Measurements from ENCODE around the gene STRN.
"Not testable (repeated sequence)": the region's sequence is repeated elsewhere in the genome, so short reads cannot be mapped to it uniquely, and the experiment has no call there.

STRN gene, protein sequence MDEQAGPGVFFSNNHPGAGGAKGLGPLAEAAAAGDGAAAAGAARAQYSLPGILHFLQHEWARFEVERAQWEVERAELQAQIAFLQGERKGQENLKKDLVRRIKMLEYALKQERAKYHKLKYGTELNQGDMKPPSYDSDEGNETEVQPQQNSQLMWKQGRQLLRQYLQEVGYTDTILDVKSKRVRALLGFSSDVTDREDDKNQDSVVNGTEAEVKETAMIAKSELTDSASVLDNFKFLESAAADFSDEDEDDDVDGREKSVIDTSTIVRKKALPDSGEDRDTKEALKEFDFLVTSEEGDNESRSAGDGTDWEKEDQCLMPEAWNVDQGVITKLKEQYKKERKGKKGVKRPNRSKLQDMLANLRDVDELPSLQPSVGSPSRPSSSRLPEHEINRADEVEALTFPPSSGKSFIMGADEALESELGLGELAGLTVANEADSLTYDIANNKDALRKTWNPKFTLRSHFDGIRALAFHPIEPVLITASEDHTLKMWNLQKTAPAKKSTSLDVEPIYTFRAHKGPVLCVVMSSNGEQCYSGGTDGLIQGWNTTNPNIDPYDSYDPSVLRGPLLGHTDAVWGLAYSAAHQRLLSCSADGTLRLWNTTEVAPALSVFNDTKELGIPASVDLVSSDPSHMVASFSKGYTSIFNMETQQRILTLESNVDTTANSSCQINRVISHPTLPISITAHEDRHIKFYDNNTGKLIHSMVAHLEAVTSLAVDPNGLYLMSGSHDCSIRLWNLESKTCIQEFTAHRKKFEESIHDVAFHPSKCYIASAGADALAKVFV

DNA sequence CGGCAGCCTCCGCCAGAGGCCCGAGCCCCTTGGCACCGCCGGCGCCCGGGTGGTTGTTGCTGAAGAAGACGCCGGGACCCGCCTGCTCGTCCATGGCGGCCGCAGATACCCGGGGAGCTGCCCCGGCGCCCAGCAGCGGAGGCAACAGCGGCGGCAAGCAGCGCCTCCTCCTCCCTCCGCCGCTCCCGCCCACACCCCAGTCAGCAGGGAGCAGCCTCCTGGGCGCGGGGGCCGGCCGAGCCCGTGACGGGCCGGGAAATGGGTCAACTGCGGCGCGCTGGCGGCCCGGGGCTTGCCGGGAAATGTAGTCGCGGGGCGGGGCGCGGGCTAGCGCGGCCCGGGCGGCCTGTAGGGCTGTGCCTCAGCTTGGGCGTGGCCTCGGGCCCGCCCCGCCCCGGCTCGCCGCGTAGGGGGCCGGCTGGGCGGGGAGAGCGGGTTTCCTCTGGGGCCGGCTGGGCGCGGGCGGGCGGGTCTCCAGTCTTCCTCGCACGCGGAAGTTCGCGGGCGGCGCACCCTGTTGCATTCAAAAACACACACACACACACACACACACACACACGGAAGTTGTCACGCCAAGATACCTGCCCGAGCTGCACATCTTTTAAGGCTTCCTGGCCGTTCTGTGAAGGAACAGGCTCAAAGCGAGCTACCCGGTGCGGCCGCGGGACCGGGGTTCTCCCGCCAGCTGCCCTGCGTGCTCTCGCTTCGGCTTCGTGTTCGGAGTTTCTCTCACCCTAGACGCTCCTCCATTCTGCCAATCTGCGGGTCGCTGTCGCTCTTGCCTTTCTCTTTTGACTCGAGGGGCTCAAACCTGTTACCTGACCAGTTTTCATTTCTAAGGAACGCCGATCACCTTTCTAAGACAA lies at the start of gene STRN:
Gene STRN, minus strand, starts transcription at position 167 of the 866 bp plus-strand sequence. Its CDS starts 73 bp downstream, at position 94.
- DNase-seq (ENCODE audit: low read depth) = peak; percentile 91

DNA sequence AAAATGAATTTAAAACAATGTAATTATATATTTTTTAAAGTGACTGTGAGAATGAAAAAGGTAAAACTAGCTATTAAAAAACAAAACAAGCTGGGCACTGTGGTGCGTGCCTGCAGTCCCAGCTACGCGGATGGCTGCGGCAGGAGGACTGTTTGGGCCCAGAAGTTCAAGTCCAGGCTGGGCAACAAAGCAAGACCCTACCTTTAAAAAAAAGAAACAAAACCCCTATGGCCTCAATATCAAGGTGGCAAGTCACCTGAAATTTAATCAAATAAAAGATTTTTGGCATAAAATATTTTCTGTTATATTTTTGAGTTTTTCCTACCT lies 46.9 kb upstream of the STRN start:
- no peak for DNase-seq (ENCODE audit: low read depth)

DNA sequence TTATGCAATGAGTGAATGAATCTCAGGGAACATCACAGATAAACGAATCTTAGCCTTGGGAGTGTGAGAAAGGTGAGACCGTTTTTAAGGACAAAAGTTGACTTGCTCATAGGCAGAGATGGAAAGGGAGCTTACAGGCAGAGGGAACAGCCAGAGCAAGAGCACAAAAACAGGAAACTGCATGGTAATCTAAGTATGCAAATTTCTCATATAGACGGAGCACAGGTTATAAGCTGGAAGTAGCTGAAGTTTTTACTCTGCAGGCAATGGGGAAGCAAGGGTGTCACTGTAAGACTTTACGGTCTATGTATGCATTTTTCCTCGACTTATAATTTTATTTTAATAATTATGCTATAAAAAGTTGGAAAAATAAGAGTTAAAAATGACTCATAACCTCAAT lies 44.8 kb upstream of the STRN start:
- no peak for DNase-seq (ENCODE audit: low read depth)

DNA sequence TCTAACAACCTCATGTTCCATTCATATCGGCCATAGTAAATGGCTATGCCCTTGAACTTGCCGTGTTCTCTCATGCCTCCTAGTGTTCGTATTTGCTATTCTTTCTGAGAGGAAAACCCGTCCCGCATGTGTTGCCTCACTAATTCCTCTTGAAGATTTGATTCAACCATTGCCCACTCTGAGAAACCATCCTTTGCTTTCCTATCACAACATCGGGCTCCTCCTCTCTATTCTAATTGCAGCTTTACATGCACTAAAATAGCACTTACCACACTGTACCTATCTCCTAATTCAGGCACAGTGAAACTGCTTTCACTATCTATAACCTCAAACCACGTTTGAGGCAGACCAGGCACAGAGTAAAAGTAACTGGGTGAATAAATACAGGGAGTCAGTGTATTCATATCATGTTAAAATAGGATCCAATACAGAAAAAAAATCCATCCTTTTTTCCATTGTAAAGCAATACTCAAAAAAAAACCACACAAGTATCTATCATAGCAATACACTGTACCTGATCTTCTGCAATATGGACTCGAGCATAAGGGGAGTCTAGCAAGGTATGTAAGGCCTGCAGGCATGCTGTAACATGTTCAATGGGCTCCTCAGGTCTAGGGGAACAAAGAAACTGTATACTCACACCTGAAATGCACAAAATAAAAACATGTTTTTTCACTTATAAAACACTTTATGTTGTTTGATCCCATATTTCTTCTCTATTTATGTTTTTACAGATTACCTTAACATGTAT lies 39.0 kb upstream of the STRN start:
- DNase-seq (ENCODE audit: low read depth) = peak; percentile 12

DNA sequence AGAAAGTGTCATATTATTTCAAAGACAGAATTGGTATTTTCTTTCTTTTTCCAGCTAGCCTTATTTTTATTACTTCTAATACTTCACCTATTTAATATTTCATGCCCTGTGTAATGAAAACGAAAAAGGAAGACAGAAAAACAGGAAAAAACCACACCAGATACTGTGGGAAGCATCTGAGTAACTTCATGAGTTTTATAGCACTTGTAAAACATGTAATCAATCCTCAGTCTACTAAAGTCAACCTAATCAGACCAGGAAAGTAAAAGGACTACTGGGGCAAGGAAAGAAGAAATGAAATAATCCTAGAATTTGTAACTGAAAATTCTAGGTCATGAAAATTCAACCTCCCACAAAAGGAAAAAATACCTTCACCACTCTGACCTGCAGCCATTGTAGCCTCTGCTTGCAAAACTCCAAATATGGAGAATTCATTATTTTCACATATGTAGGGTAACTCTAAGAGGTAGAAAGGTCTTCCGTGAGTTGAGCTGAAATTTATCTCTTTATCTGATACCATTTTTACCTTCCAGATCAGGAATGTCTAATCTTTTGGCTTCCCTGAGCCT lies 34.7 kb upstream of the STRN start:
- DNase-seq (ENCODE audit: low read depth) = no peak

DNA sequence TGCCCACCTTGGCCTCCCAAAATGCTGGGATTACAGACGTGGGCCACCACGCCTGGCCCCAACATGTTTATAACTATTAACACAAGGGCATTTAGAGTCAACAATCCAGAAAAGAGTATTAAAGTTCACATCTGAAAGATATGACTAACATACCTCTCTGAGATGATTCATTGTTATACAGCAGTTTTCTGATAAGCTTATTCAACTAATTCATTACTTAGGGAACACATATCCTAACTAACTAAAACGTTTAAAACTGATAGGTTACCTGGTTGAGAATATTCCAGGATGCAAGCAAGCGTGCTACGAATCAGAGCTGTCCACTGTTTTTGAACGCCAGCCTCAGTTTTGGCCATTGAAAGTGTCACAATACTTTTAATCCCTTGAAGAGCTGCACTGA lies 34.0 kb upstream of the STRN start:
- no peak for DNase-seq (ENCODE audit: low read depth)

DNA sequence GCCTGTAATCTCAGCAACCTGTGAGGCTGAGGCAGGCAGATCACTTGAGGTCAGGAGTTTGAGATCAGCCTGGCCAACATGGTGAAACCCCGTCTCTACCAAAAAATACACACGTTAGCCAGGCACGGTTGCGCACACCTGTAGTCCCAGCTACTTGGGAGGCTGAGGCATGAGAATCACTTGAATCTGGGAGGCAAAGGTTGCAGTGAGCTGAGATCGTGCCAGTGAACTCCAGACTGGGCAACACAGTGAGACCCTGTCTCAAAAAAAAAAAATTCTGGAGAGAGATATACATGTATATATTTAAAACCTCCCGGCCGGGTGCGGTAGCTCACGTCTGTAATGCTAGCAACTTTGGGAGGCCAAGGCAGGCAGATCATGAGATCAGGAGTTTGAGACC lies 33.1 kb upstream of the STRN start:
- DNase-seq (ENCODE audit: low read depth) = not testable (repeated sequence)

DNA sequence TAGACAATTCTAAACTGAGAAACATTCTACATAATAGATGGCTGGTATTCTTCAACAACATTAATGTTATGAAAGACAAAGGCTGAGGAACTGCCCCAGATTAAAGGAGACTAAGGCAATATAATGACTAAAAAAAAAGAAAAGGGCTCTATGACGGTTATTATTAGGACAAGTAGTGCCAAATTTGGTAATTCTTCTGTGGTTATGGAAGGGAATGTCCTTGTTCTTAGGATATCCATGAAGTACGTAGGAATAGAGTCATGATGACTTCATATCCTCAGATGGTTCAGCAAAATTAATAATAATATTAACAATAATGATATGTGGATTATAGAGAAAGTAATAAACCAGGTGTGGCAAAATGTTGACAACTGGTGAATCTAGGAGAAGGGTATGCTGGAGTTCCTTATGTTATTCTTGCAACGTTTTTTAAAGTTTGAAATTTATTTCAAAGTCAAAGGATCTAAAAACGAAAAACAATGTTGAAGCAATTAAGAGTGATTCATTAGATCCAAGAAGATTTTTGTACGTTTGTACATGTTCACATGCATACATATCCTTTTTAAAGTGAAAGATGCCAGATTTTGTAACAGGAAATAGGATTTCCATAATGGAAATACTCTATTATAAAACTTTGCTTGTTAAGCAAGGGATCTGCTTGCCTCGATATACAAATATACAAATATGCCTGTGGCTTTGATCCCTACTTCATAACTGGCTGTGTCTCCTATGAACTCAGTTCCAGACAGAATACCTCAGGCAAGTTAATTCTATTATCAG lies 27.7 kb upstream of the STRN start:
- DNase-seq (ENCODE audit: low read depth) = no peak

DNA sequence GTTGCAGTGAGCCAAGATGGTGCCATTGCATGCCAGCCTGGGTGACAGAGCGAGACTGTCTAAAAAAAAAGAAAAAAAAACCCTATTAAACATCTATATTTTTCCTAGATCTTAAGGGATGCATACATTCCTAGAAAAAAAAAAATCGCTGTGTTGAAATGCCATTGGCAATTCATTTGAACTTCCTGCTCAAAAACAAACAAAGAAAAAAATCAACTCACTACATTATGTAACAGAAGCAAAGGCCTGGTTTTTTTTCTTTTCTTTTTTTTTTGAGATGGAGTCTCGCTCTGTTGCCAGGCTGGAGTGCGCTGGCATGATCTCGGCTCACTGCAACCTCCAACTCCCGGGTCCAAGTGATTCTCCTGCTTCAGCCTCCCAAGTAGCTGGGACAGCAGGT lies 21.7 kb upstream of the STRN start:
- no peak for DNase-seq (ENCODE audit: low read depth)

DNA sequence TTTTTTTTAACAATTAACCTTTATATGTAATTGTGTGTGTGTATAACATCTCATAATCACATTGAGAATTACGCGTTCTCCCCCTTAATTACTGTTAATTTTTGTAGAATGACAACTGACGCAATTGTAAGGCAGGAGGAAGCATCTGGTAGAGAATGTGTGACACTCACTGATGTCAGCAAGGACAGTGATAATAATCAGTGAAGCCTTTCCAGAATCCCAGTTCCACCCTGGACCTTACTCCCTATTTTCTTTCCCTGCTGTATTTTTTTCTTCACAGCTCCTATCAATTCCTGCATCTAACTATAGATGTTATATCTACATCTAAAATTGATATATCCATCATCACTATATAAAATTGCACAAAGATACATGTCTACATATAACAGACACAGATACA lies 16.1 kb upstream of the STRN start:
- DNase-seq (ENCODE audit: low read depth) = no peak

DNA sequence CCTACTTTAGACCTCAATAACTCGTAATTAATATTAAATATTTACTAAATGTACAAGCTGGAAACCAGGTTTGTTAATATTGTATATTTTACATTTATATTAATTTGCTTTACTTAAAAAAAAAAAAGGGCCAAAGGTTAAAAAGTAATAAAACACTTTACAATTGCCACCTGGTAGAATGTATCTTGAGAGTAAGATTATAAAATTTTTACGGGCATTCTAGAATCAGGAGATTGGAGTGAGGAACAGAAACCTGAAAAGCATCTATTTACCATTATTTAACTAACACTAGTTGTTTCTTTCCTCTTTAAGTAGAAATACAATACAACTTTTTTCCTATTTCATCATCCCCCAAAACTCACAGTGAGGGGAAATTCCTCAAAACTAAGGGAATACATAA lies 15.6 kb upstream of the STRN start:
- no peak for DNase-seq (ENCODE audit: low read depth)

DNA sequence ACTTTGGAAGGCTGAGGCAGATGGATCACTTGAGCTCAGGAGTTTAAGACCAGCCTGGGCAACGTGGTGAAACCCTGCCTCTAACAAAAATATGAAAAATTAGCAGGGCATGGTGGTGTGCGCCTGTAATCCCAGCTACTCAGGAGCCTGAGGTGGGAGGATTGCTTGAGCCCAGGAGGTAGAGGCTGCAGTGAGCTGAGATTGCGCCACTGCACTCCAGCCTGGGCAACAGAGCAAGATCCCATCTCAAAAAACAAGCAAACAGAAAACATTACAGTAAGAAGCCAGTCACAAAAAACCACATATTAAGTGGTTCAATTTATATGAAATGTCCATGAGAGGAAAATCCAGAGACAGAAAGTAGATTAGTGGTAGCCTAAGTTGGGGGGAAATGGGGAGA lies 12.7 kb upstream of the STRN start:
- not testable (repeated sequence) for DNase-seq (ENCODE audit: low read depth)

DNA sequence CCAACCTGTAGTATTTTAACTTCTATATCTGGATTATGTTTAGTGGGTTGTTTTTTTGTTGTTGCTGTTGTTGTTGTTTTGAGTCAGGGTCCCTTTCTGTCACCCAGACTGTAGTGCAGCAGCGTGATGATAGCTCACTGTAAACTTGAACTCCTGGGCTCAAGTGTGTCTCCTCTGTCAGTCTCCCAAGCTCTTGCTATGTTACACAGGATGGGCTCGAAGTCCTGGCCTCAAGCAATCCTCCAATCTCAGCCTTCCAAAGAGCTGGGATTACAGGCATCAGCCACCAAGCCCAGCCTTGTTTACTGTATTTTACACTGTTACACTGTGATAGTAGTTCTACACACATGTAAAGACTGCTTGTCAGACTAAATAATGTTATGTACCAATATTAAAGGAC lies 9.7 kb upstream of the STRN start:
- DNase-seq (ENCODE audit: low read depth) = no peak

DNA sequence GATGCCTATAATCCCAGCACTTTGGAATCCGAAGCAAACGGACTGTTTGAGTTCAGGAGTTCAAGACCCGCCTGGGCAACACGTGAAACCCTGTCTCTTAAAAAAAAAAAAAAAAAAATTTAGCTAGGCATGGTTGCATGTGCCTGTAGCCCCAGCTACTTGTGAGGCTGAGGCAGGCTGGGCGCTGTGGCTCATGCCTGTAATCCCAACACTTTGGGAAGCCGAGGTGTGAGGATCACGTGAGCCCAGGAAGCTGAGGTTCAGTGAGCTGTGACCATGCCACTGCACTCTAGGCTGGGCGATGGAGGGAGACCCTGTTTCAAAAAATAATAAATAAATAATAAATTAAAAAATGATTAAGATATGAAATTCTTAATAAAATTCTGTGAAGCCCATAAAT lies 9.0 kb upstream of the STRN start:
- DNase-seq (ENCODE audit: low read depth) = no peak

DNA sequence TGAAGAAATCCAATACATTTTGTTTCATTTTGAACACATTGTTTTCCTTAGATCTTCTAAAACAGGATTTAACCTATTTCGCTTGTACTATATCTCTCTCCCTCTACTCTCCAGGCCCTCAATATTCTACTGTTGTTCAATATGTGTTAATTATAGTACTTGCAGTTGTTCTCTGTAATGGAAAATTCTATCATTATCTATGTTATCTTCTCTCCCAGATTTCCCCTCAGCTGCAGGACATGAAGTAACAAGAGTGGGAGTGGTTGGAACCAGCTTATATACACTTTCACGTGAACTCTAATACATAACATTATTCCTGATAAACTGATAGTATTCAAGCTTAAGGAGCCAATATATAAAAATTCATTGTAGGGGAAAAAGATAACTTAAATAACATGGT lies 7.0 kb upstream of the STRN start:
- no peak for DNase-seq (ENCODE audit: low read depth)

DNA sequence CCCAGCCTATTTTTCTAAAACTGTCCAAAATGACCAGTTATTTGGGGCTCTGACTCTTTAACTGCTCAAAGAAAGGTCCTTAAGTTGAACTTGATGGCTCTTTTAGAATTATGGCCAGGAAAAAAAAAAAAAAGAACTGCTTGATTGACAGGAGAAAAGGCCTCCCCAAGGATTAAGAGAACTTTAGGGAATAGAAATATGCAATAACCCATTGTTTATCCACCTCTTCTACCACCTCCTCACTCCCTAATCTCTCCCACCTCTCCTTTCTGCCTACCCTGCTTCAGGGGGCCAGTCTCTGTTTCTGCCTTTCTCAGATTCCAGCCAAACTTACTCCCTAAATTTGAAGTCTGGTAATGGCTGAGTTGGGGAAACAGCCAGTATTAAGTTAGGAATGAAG lies 5.7 kb upstream of the STRN start:
- DNase-seq (ENCODE audit: low read depth) = no peak

DNA sequence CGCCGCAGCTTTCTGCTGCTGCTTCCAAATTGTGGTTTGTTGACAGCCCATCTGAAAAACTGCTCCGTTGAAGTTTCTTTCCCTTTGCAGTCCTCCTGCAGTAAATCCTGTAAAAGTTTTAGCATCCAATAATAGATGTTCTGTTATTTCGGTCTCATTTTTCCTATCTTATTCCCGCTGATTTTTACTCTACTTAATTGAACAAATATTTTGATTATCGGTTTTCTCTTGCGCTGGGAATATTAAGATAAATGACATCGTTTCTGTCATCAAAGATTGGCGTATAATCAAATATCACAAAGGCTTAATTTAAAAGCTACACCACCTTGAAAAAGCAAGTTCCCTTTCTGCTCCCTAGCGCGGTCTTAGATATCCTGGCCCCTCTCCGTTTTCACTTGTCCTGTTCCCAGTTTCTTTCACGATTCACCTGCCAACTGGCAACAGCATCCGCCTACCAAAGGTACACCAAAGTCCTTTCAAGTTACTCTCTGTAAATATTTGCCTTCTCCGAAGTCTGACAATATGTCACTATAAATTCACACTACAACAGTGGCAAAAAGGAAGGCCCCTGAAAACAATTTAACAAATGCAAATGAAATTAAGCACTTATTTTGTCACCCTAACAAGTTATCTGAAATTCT lies 1.0 kb upstream of the STRN start:
- DNase-seq (ENCODE audit: low read depth) = no peak

DNA sequence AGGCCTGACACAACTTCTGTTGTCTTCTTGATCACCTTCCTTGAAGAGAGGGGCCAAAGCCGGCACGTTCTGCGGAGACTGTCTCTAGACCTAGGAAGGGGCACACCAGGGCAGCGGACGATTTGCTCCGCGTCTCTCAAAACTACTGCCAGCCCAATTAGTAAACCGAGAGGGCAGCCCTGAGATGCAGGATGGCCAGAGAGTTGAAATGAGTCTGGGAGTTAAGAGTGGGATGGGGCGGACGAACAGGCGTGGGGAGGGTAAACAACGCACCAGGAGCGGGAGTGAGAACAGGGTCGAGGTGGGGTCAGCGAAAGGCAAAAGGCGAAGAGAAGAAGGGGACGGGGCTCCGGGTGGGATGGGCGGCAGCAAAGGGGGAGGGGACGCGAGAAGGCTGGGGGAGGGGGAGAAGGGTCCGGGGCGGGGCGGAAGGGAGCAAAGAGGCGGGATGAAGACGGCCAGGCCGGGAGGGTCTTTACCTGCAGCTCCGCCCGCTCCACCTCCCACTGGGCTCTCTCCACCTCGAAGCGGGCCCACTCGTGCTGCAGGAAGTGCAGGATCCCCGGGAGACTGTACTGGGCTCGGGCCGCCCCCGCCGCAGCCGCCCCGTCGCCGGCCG lies 476 bp downstream of the STRN start:
- DNase-seq (ENCODE audit: low read depth) = no peak

DNA sequence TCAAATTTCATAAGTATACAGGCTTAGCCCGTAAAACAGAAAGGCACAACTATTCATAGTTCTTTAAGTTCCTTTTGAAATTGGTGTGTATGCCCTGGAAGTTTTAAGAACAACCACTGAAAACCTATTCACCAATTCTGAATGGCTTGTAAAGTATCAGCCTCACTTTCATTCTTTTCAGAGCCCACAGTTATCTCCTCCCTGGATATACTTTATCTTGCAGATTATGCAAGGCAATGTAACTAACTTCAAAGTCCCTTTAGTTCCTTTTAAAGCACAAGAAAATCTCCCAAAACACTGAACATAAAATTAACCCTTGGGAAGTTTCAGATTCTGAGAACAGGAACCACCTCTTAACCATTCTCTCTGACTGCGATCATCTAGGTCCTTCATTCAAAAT lies 1.1 kb downstream of the STRN start:
- no peak for DNase-seq (ENCODE audit: low read depth)

DNA sequence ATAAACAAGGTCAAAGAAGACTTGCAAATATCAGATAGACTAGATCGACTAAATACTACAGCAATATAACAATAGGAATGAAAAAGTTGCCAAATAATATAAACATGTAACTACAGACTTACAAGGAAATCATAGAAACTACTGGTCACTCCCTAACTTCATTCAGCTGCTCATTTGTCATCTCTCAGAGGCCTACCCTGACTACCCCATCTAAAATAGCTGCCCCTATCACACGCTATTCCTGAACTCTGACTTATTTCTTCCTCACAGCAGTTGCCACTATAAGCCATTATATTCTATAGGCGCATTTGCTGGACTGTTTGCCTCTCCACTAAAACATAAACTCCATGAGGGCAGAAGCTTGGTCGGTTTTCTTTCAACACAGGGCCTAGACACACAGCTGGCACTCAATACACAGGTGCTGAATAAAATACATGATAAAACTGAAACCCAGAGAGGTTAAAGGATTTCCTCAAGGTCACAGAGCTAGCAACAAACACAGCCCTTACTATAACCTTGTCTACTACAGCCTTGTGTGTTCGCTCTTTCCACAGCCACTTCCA lies 1.8 kb downstream of the STRN start:
- DNase-seq (ENCODE audit: low read depth) = no peak
